NCI-H2029 (cell line): Measurements from ENCODE around the gene CXXC5.

ENCODE experiments used
- DNase-seq: peaks from one replicate; lab custom pipeline; 2025; lab: John Stamatoyannopoulos, UW

CXXC5 gene

GRCh38 chr5:139664727-139665351 is 16.7 kb downstream of the CXXC5 start:
- no peak for DNase-seq

GRCh38 chr5:139665626-139666025 is 17.5 kb downstream of the CXXC5 start:
- DNase-seq, result no peak

GRCh38 chr5:139666551-139666950 is 18.4 kb downstream of the CXXC5 start:
- no peak for DNase-seq

- DNase-seq, result no peak
Measured at GRCh38 chr5:139667001-139667729, 19.0 kb downstream of the CXXC5 start.

- DNase-seq, result no peak
Measured at GRCh38 chr5:139667730-139668063, 19.5 kb downstream of the CXXC5 start.

- no peak for DNase-seq
Measured at GRCh38 chr5:139668064-139668880, 20.1 kb downstream of the CXXC5 start.

- no peak for DNase-seq
Measured at GRCh38 chr5:139668924-139669661, 20.9 kb downstream of the CXXC5 start.

GRCh38 chr5:139669662-139670368 is 21.7 kb downstream of the CXXC5 start:
- DNase-seq, result no peak

GRCh38 chr5:139670369-139671095 is 22.4 kb downstream of the CXXC5 start:
- DNase-seq, result peak; percentile 69

GRCh38 chr5:139671096-139671841 is 23.1 kb downstream of the CXXC5 start:
- no peak for DNase-seq

GRCh38 chr5:139675213-139675612 is 27.1 kb downstream of the CXXC5 start:
- DNase-seq, result no peak

- no peak for DNase-seq
Measured at GRCh38 chr5:139675825-139676224, 27.7 kb downstream of the CXXC5 start.

GRCh38 chr5:139676406-139676805 is 28.3 kb downstream of the CXXC5 start:
- DNase-seq, result no peak

- DNase-seq, result peak; percentile 37
Measured at GRCh38 chr5:139676951-139677735, 29.0 kb downstream of the CXXC5 start.

GRCh38 chr5:139677736-139678613 is 29.8 kb downstream of the CXXC5 start:
- no peak for DNase-seq

GRCh38 chr5:139678751-139679750 is 30.9 kb downstream of the CXXC5 start:
- no peak for DNase-seq
